Adrenal gland (tissue), 12 donors: ENCODE data around the gene FKBP2. TPM values are rescaled to one million over a fixed set of nuclear protein-coding genes. Genes with fewer than 3 reads are reported as not detected.

Experiments
- DNase-seq, 7 donors: peaks; one replicate each; pipeline ENCODE4 v3.0.0-alpha.2; 2019 to 2020
- H3K27ac ChIP-seq, 5 donors: fragments of 200-600 bp; sonication (generic) in 4 of 5; 1 replicate in 3 of 5; 2 replicates in 2 of 5; pipeline versions ENCODE4 v1.5.1 to v1.8.0; 2016 to 2020; ENCODE audit warnings: mild to moderate bottlenecking in 1 of 5
- H3K27me3 ChIP-seq: fragments of 200-600 bp; 2 replicates; pipeline ENCODE4 v1.8.0; 2021
- H3K36me3 ChIP-seq, 2 donors: fragments of 200-600 bp; replicated peaks in 1 of 2; 1 replicate in 1 of 2; 2 replicates in 1 of 2; pipeline versions ENCODE4 v1.5.1 to v1.8.0; 2018 to 2022
- H3K4me1 ChIP-seq, 2 donors: fragments of 200-600 bp; replicated peaks in 1 of 2; 1 replicate in 1 of 2; 2 replicates in 1 of 2; pipeline versions ENCODE4 v1.5.1 to v1.8.0; 2018 to 2021
- H3K4me3 ChIP-seq, 4 donors: fragments of 200-600 bp; sonication (generic) in 3 of 4; one replicate each; pipeline ENCODE4 v1.5.1; 2016 to 2018
- H3K9me3 ChIP-seq, 3 donors: fragments of 200-600 bp; sonication (generic) in 1 of 3; replicated peaks in 1 of 3; 1 replicate in 2 of 3; 2 replicates in 1 of 3; pipeline versions ENCODE4 v1.5.1 to v1.8.0; 2016 to 2021
- POLR2A ChIP-seq, 2 donors: fragments of 450-650 bp; IDR thresholded peaks; one replicate each; pipeline ENCODE4 v1.6.1; 2017; ENCODE audit warnings: antibody characterized with exemption in 2 of 2, mild to moderate bottlenecking in 2 of 2, moderate library complexity in 1 of 2
- WGBS, 4 donors: extraction: QIAGEN DNeasy Blood & Tissue Kit in 2 of 4; methylation state at CpG; one replicate each; pipeline versions ENCODE4 v1.1.5 to v1.1.7; 2013 to 2017; 5-methylcytosine and 5-hydroxymethylcytosine counted together
- intact Hi-C, 2 donors: fragments of 100-400 bp; cut with DNase I; formaldehyde crosslinking; loops; one replicate each; pipeline versions ENCODE4 v1.14.1 to v1.15.0; 2022 to 2023
- polyA plus RNA-seq, 3 donors: library from polyadenylated mRNA; stranded (reverse); fragments of 200-250 nt in 2 of 3; fragments of 350-450 nt in 1 of 3; fragmentation: Illumina TruSeq in 1 of 3; extraction: RNeasy Lipid Tissue Mini Kit (QIAGEN cat#74804) in 1 of 3; gene quantifications; one replicate each; pipeline ENCODE4 v1.2.3, GENCODE V29; 2013 to 2014
- total RNA-seq, 9 donors: library from RNA; depleted of rRNA in 4 of 9; stranded (reverse); fragments of >200 nt in 4 of 9; fragments of 120-200 nt in 1 of 9; fragmentation: NEBNext Ultra II Directional in 1 of 9; extraction: Animal tissue kit (Norgen Biotek cat#: 25700) in 1 of 9; gene quantifications; one replicate each; pipeline versions ENCODE4 v1.1.0 to v1.2.4, GENCODE V29; 2013 to 2023
- TF ChIP-seq, protein P1 (sequence below), 6 experiments: fragments of 450-650 bp in 4 of 6; fragments of 200-600 bp in 2 of 6; sonication (generic) in 1 of 6; IDR thresholded peaks; 1 replicate in 5 of 6; 2 replicates in 1 of 6; pipeline versions ENCODE4 v1.5.1 to v1.8.0; 2016 to 2021; ENCODE audit warnings: antibody characterized with exemption in 6 of 6, mild to moderate bottlenecking in 2 of 6, moderate library complexity in 1 of 6
- donor health status: healthy with polysubstance abuse.
- donor health status: Bipolar disorder and iron deficiency.
- donor health status: DM: yes; HTN: yes; CAD: no.
- donor health status: DM: no; HTN: no; CAD: no.
- donor health status: DM: no; HTN: no; CAD: no.
- donor health status: DM: yes; HTN: yes; CAD: no.

Gene FKBP2
- total and polyA plus RNA-seq, 12 donors, result 76.1 to 812 (median 106) TPM

DNA sequence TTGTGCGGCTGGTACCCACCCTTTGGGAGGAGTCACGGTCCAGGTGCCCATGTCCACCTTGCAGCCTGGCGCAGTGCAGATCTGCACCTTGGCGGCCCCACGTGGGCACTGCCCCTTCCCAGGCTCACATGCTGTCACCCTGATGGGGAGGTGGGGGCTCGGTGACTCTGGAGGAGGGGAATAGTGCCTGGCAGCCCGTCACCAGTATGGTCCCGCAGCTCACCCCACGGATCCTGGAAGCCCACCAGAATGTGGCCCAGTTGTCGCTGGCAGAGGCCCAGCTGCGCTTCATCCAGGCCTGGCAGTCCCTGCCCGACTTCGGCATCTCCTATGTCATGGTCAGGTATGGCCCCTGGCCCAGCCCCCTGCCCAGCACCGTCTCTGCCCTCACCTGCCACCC, 20.1 kb upstream of the FKBP2 start:
- no peaks in the 10 kb centered on the region for H3K9me3 ChIP-seq
- no peak overlapping the region for H3K4me3 ChIP-seq
- 78 to 90% (median 86%) methylated on average over 7 to 14 of the region's 14 CpGs for WGBS, 4 donors
- no peak overlapping the region for H3K27ac ChIP-seq
- TF ChIP-seq, protein P1, sequence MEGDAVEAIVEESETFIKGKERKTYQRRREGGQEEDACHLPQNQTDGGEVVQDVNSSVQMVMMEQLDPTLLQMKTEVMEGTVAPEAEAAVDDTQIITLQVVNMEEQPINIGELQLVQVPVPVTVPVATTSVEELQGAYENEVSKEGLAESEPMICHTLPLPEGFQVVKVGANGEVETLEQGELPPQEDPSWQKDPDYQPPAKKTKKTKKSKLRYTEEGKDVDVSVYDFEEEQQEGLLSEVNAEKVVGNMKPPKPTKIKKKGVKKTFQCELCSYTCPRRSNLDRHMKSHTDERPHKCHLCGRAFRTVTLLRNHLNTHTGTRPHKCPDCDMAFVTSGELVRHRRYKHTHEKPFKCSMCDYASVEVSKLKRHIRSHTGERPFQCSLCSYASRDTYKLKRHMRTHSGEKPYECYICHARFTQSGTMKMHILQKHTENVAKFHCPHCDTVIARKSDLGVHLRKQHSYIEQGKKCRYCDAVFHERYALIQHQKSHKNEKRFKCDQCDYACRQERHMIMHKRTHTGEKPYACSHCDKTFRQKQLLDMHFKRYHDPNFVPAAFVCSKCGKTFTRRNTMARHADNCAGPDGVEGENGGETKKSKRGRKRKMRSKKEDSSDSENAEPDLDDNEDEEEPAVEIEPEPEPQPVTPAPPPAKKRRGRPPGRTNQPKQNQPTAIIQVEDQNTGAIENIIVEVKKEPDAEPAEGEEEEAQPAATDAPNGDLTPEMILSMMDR (IDR thresholded peaks at IDR 0.05), result no peak
- TF ChIP-seq POLR2A (IDR thresholded peaks at IDR 0.05), result no peak
- peaks cover 0 to 12% of the 10 kb centered on the region in 2 donors for H3K36me3 ChIP-seq
- H3K4me1 ChIP-seq, result peaks cover 0 to 12% of the 10 kb centered on the region in 2 donors
- intact Hi-C loops, result no loop called here
- H3K27me3 ChIP-seq, result no peaks in the 10 kb centered on the region
- no peak for DNase-seq

DNA sequence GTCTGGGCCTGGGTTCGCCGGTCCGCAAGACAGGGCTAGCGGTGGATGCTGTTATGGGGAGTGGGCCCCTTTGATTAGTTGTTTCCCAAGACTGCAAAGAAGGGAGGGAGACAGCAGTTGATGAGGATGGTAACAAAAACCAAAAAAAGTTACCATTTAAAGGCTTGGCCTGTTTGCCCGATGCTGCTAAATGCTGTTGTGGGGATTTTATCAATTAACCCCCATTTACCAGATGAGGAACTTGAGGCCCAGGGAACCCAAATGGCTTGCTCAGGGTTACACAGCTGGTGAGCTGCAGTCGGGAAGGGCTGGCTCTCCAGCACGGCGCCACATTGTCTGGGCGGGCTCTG, 18.3 kb upstream of the FKBP2 start:
- DNase-seq, result no peak
- H3K4me3 ChIP-seq, result no peak overlapping the region
- no peak for TF ChIP-seq POLR2A (IDR thresholded peaks at IDR 0.05)
- TF ChIP-seq, protein P1 (IDR thresholded peaks at IDR 0.05), result no peak
- intact Hi-C loops, result no loop called here
- no peaks in the 10 kb centered on the region for H3K27me3 ChIP-seq
- H3K36me3 ChIP-seq, result peaks cover 0 to 12% of the 10 kb centered on the region in 2 donors
- no peaks in the 10 kb centered on the region for H3K9me3 ChIP-seq
- 80 to 85% (median 83%) methylated on average over 9 of the region's 9 CpGs for WGBS, 4 donors
- H3K27ac ChIP-seq, result no peak overlapping the region
- H3K4me1 ChIP-seq, result peaks cover 11 to 25% of the 10 kb centered on the region in 2 donors

DNA sequence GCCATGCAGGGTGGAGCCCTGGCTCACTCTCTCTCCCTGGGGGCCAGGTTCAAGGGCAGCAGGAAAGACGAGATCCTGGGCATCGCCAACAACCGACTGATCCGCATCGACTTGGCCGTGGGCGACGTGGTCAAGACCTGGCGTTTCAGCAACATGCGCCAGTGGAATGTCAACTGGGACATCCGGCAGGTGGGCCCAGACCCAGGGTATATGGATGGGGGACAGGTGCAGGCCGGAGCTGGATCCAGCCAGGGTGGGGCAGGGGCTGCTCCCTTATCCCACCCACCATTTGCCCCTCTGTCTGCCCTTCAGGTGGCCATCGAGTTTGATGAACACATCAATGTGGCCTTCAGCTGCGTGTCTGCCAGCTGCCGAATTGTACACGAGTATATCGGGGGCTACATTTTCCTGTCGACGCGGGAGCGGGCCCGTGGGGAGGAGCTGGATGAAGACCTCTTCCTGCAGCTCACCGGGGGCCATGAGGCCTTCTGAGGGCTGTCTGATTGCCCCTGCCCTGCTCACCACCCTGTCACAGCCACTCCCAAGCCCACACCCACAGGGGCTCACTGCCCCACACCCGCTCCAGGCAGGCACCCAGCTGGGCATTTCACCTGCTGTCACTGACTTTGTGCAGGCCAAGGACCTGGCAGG, 17.8 kb upstream of the FKBP2 start:
- TF ChIP-seq, protein P1 (IDR thresholded peaks at IDR 0.05), result no peak
- no peak for TF ChIP-seq POLR2A (IDR thresholded peaks at IDR 0.05)
- H3K27ac ChIP-seq, result no peak overlapping the region
- 81 to 85% (median 84%) methylated on average over 10 to 24 of the region's 24 CpGs for WGBS, 4 donors
- peaks cover 0 to 12% of the 10 kb centered on the region in 2 donors for H3K36me3 ChIP-seq
- H3K4me1 ChIP-seq, result peaks cover 11 to 30% of the 10 kb centered on the region in 2 donors
- peak in 2 of 7 donors; percentile 19 to 34 for DNase-seq
- H3K9me3 ChIP-seq, result no peaks in the 10 kb centered on the region
- H3K27me3 ChIP-seq, result no peaks in the 10 kb centered on the region
- intact Hi-C loops, result no loop called here
- no peak overlapping the region for H3K4me3 ChIP-seq

DNA sequence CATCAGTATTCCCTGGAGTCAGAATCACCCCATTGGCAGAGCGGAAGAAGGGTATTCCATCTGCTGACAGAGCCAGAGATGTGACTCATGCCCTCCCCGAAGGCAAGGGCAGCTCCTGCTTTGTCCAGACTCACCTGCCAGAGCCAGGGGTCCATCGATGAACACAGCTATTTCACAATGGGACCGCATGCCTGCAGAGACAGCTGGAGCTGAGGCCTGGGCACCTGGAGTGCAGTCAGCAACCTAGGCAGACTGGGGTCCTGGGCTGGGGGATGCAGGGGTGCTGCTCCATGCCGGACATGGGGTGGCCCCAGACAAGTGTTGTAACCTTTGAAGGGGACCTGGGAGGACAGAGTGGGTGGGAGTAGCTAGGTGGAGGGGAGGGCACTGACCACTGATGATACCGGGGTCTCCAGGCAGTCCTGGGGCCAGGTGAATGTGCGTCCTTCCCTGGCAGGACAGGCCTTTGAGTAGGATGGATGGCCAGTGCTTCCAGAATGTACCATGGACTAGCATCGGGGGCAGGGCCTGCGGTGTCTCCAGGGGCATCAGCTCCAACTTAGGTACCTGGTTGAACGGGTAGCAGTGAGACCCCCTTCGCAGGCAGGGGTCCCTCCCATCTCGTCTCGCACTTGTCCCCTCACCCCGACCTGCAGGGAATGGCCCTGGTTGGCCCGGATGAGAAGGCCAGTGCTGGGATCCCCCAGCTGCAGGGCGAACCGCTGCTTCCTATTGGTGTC, 16.6 kb upstream of the FKBP2 start:
- H3K4me1 ChIP-seq, result peaks cover 11 to 30% of the 10 kb centered on the region in 2 donors
- H3K36me3 ChIP-seq, result peaks cover 0 to 12% of the 10 kb centered on the region in 2 donors
- no peaks in the 10 kb centered on the region for H3K27me3 ChIP-seq
- WGBS, 4 donors, result 78 to 91% (median 85%) methylated on average over 8 to 17 of the region's 17 CpGs
- H3K4me3 ChIP-seq, result no peak overlapping the region
- intact Hi-C loops, result no loop called here
- no peaks in the 10 kb centered on the region for H3K9me3 ChIP-seq
- TF ChIP-seq, protein P1 (IDR thresholded peaks at IDR 0.05), result no peak
- no peak for TF ChIP-seq POLR2A (IDR thresholded peaks at IDR 0.05)
- H3K27ac ChIP-seq, result peak overlapping the region in 2 of 5 donors; percentile 86 to 92
- DNase-seq, result peak in 4 of 7 donors; percentile 21 to 40 (median 32)
